ENCODE results near the gene GAL3ST1.

The GAL3ST1 gene

DNA sequence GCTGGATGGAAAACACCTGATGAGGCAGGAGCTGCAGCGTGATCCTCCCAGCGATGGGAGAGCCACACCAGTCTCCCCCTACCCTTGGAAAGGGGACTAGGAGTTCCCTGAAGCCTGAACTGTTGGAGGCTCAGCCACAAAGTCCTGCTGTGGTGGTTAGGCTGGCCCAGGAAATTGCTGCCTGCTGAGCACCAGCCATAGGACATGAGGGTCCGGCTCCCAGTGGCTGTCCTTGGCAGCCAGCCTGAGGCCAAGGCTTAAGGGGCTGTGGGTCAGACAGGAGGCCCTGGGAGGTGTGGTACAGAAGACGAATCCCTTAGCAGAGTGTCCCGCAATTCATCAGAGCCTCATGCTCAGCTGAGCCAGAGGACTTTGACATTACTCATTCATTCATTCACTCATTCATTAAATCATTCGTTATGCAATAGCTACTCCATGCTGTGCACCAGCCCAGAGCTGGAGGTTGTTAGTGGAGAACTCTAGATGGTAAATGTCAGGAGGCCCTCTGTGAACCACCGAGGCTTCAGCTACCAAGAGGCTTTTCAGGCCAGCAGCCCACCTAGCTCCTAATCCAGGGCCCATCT lies 54.5 kb downstream of the GAL3ST1 start:
- no peak for TF ChIP-seq CTCF (IDR thresholded peaks at IDR 0.05; ENCODE audit: low read depth, low read length, missing control alignments)

GRCh38 chr22:30516731-30517130 lies 57.7 kb downstream of the GAL3ST1 start:
- no peak for TF ChIP-seq CTCF (IDR thresholded peaks at IDR 0.05; ENCODE audit: low read depth, low read length, missing control alignments)
- no peak overlapping the region for H3K4me3 ChIP-seq (ENCODE audit: low read depth, low read length)
- DNase-seq (ENCODE audit: low read depth) = no peak

More for the DNA sequence above, 54.5 kb downstream of the GAL3ST1 start:
- no peak overlapping the region for H3K4me3 ChIP-seq (ENCODE audit: low read depth, low read length)
- DNase-seq (ENCODE audit: low read depth) = no peak

DNA sequence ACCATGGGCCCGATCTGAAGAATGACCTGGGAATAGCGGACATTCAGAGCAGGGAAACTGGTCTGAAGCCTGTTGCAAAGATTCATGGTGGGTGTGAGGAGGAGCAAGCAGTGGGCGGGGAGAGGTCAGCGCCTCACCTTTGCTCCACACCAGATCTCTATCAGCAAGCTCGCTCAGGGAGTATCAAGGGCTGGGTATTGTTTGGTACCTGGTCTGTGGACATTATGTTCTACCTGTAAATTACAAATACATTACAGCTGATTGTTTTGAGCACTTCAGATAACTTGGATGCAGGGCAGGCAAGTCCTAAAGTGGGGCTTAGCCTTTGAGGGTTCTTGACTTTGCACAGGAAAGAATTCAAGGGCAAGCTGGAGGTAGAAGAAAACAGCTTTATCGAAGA lies 58.2 kb downstream of the GAL3ST1 start:
- TF ChIP-seq CTCF (IDR thresholded peaks at IDR 0.05; ENCODE audit: low read depth, low read length, missing control alignments) = no peak
- H3K4me3 ChIP-seq (ENCODE audit: low read depth, low read length) = no peak overlapping the region
- DNase-seq (ENCODE audit: low read depth) = no peak

GRCh38 chr22:30514252-30514651 lies 60.2 kb downstream of the GAL3ST1 start:
- no peak for DNase-seq (ENCODE audit: low read depth)
- TF ChIP-seq CTCF (IDR thresholded peaks at IDR 0.05; ENCODE audit: low read depth, low read length, missing control alignments) = no peak
- H3K4me3 ChIP-seq (ENCODE audit: low read depth, low read length) = no peak overlapping the region

GRCh38 chr22:30513462-30513861 lies 61.0 kb downstream of the GAL3ST1 start:
- H3K4me3 ChIP-seq (ENCODE audit: low read depth, low read length) = no peak overlapping the region
- no peak for TF ChIP-seq CTCF (IDR thresholded peaks at IDR 0.05; ENCODE audit: low read depth, low read length, missing control alignments)
- no peak for DNase-seq (ENCODE audit: low read depth)

DNA sequence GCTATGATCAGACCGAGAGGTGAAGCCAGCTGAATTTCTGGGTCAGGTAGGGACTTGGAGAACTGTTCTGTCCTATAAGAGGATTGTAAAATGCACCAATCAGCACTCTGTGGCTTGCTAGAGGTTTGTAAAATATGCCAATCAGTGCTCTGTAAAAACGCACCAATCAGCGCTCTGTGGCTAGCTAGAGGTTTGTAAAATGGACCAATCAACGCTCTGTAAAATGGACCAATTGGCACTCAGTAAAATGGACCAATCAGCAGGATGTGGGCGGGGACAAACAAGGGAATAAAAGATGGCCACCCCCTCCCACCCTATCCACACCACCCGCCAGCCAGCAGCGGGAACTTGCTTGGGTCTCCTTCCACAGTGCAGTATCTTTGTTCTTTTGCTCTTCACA lies 62.6 kb downstream of the GAL3ST1 start:
- H3K4me3 ChIP-seq (ENCODE audit: low read depth, low read length) = no peak overlapping the region
- TF ChIP-seq CTCF (IDR thresholded peaks at IDR 0.05; ENCODE audit: low read depth, low read length, missing control alignments) = no peak
- DNase-seq (ENCODE audit: low read depth) = no peak

GRCh38 chr22:30511109-30511508 lies 63.4 kb downstream of the GAL3ST1 start:
- TF ChIP-seq CTCF (IDR thresholded peaks at IDR 0.05; ENCODE audit: low read depth, low read length, missing control alignments) = no peak
- no peak for DNase-seq (ENCODE audit: low read depth)
- H3K4me3 ChIP-seq (ENCODE audit: low read depth, low read length) = no peak overlapping the region

All from GM12864 (cell line).